Colonic mucosa (tissue), 4 donors: ENCODE data around the gene MYO9A. TPM values are rescaled to one million over a fixed set of nuclear protein-coding genes. Genes with fewer than 3 reads are reported as not detected.
"Not testable (repeated sequence)": the region's sequence is repeated elsewhere in the genome, so short reads cannot be mapped to it uniquely, and the experiment has no call there.

Source experiments
- DNase-seq: peaks from one replicate; pipeline ENCODE4 v3.0.0-alpha.2; 2020
- H3K27ac ChIP-seq: fragments of 200-600 bp; one replicate; pipeline ENCODE4 v1.8.0; 2021
- H3K27me3 ChIP-seq: fragments of 200-600 bp; one replicate; pipeline ENCODE4 v1.8.0; 2021
- H3K36me3 ChIP-seq: fragments of 200-600 bp; one replicate; pipeline ENCODE4 v1.8.0; 2021
- H3K4me1 ChIP-seq: fragments of 200-600 bp; one replicate; pipeline ENCODE4 v1.8.0; 2021; ENCODE audit warnings: mild to moderate bottlenecking
- H3K4me3 ChIP-seq: fragments of 200-600 bp; one replicate; pipeline ENCODE4 v1.8.0; 2021
- H3K9ac ChIP-seq, 2 donors: one replicate each; pipeline ENCODE4 v1.7.0; 2013; ENCODE audit warnings: control low read depth in 2 of 2, low read depth in 2 of 2, low read length in 2 of 2
- H3K9me3 ChIP-seq: fragments of 200-600 bp; one replicate; pipeline ENCODE4 v1.8.0; 2021
- CTCF ChIP-seq: fragments of 200-600 bp; IDR thresholded peaks from one replicate; pipeline ENCODE4 v1.8.0; 2022; ENCODE audit warnings: antibody characterized with exemption, mild to moderate bottlenecking
- intact Hi-C: fragments of 100-400 bp; cut with DNase I; formaldehyde crosslinking; loops from one replicate; pipeline ENCODE4 v1.14.1; 2022
- total RNA-seq, 2 donors: library from RNA; stranded (reverse); fragmentation: NEBNext Ultra II Directional in 1 of 2; extraction: Animal tissue kit (Norgen Biotek cat#: 25700) in 1 of 2; gene quantifications; one replicate each; pipeline ENCODE4 v1.2.1, GENCODE V29; 2021
- donor health status: healthy.
- donor health status: DM: no; HTN: no; CAD: no.
- donor health status: DM: no; HTN: no; CAD: no.

MYO9A gene
- total RNA-seq, 2 donors from 2014 or later, result 27.5 to 34.3 TPM

- intact Hi-C loops, result no loop called here
- Histone ChIP-seq H3K4me1 (no peaks in the 10 kb centered on the region), H3K27me3 (no peaks in the 10 kb centered on the region), H3K4me3 (no peak overlapping the region), H3K27ac (no peak overlapping the region), H3K36me3 (no peaks in the 10 kb centered on the region), H3K9me3 (no peaks in the 10 kb centered on the region), H3K9ac (no peak overlapping the region)
- no peak for TF ChIP-seq CTCF
- no peak for DNase-seq
Measured at GRCh38 chr15:72060687-72061250, 57.2 kb downstream of the MYO9A start.

- intact Hi-C loops, result no loop called here
- Histone ChIP-seq H3K9ac (no peak overlapping the region), H3K9me3 (no peaks in the 10 kb centered on the region), H3K4me1 (no peaks in the 10 kb centered on the region), H3K27ac (no peak overlapping the region), H3K36me3 (no peaks in the 10 kb centered on the region), H3K27me3 (no peaks in the 10 kb centered on the region), H3K4me3 (no peak overlapping the region)
- no peak for DNase-seq
- no peak for TF ChIP-seq CTCF
Measured at GRCh38 chr15:72058585-72058984, 59.4 kb downstream of the MYO9A start.

- Histone ChIP-seq H3K27ac (no peak overlapping the region), H3K27me3 (no peaks in the 10 kb centered on the region), H3K4me1 (no peaks in the 10 kb centered on the region), H3K9me3 (no peaks in the 10 kb centered on the region), H3K9ac (no peak overlapping the region), H3K36me3 (no peaks in the 10 kb centered on the region), H3K4me3 (no peak overlapping the region)
- intact Hi-C loops, result no loop called here
- no peak for DNase-seq
- TF ChIP-seq CTCF, result no peak
Measured at GRCh38 chr15:72057548-72058091, 60.3 kb downstream of the MYO9A start.

- not testable (repeated sequence) for H3K36me3 ChIP-seq
Measured at GRCh38 chr15:72056217-72056616, 61.7 kb downstream of the MYO9A start.

GRCh38 chr15:72053297-72053696, 64.7 kb downstream of the MYO9A start:
- H3K4me3 ChIP-seq, H3K9me3 ChIP-seq, H3K9ac ChIP-seq, DNase-seq, intact Hi-C loops, H3K36me3 ChIP-seq, H3K27me3 ChIP-seq, H3K27ac ChIP-seq, H3K4me1 ChIP-seq: not testable (repeated sequence)

More at GRCh38 chr15:72056217-72056616, 61.7 kb downstream of the MYO9A start:
- intact Hi-C loops, H3K4me1 ChIP-seq, H3K9me3 ChIP-seq, H3K9ac ChIP-seq, H3K4me3 ChIP-seq, H3K27ac ChIP-seq, DNase-seq, H3K27me3 ChIP-seq: not testable (repeated sequence)

GRCh38 chr15:72050700-72051099, 67.2 kb downstream of the MYO9A start:
- no peaks in the 10 kb centered on the region for H3K4me1 ChIP-seq
- intact Hi-C loops, result no loop called here
- no peak for DNase-seq
- H3K36me3 ChIP-seq, result no peaks in the 10 kb centered on the region
- H3K27me3 ChIP-seq, result no peaks in the 10 kb centered on the region
- H3K9me3 ChIP-seq, result no peaks in the 10 kb centered on the region
- H3K4me3 ChIP-seq, result no peak overlapping the region
- H3K27ac ChIP-seq, result no peak overlapping the region
- H3K9ac ChIP-seq, result no peak overlapping the region
- TF ChIP-seq CTCF, result no peak
